Body of pancreas (tissue), 4 donors: Measurements from ENCODE around the gene PPTC7.

ENCODE experiments used
- POLR2A ChIP-seq, 3 donors: fragments of 450-650 bp; IDR thresholded peaks; one replicate each; pipeline ENCODE4 v1.6.1; 2016; ENCODE audit warnings: antibody characterized with exemption in 3 of 3, mild to moderate bottlenecking in 2 of 3
- TF ChIP-seq, protein P1 (sequence below), 7 experiments: fragments of 450-650 bp in 4 of 7; fragments of 200-600 bp in 3 of 7; sonication (generic) in 3 of 7; IDR thresholded peaks; one replicate each; pipeline ENCODE4 v1.5.1; 2016 to 2019; ENCODE audit warnings: antibody characterized with exemption in 7 of 7

DNA sequence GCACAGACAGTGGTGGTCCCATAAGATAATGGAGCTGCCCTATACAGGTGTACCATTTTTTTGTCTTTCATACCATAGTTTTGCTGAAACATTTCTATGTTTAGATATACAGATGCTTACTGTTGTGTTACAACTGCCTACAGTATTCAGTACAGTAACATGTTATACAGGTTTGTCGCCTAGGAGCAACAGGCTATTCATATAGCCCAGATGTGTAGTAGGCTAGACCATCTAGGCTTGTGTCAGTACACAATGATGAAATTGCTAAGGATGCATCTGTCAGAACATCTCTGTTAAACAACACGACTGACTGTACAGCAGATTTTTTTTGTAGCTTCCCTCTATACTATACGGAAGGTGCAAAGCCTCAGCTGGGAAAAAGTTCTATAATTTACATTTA lies 50.5 kb downstream of the PPTC7 start:
- TF ChIP-seq, protein P1, sequence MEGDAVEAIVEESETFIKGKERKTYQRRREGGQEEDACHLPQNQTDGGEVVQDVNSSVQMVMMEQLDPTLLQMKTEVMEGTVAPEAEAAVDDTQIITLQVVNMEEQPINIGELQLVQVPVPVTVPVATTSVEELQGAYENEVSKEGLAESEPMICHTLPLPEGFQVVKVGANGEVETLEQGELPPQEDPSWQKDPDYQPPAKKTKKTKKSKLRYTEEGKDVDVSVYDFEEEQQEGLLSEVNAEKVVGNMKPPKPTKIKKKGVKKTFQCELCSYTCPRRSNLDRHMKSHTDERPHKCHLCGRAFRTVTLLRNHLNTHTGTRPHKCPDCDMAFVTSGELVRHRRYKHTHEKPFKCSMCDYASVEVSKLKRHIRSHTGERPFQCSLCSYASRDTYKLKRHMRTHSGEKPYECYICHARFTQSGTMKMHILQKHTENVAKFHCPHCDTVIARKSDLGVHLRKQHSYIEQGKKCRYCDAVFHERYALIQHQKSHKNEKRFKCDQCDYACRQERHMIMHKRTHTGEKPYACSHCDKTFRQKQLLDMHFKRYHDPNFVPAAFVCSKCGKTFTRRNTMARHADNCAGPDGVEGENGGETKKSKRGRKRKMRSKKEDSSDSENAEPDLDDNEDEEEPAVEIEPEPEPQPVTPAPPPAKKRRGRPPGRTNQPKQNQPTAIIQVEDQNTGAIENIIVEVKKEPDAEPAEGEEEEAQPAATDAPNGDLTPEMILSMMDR (IDR thresholded peaks at IDR 0.05): no peak
- no peak for TF ChIP-seq POLR2A (IDR thresholded peaks at IDR 0.05)
